GM19463 (cell line): ENCODE data around the gene KLHL3.

ENCODE experiments used
- ATAC-seq: cut with Tn5 transposase; IDR thresholded peaks from one replicate; pipeline ENCODE4 v1.9.1; 2021; ENCODE audit warnings: mild to moderate bottlenecking, moderate library complexity; ENCODE audit not compliant: unreplicated experiment

KLHL3 gene

DNA sequence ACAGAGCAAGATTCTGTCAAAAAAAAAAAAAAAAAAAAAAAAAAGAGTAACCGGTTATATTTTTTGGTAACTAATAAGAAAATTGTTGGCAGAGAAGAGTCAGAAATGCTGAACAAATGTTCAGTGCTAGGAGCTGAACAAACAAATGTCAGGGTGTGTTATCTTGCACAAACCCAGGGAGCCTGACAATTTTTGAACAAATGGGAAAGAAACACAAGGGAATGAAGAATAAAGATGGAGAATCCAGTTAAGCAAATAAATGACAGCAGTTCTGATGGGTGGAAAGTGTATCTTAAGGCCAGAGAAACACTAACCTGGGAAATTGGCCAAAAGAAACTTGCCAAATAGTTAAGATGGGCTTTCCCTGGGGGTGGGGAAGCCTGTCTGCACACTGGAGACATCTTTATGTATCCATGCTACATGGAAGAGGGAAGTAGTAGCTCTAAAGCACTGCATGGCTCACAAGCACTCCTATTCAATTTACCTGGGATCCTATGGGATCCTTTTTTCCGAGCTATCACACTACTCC, 23.7 kb downstream of the KLHL3 start:
- ATAC-seq: no peak

GRCh38 chr5:137710086-137710485, 25.8 kb downstream of the KLHL3 start:
- no peak for ATAC-seq

DNA sequence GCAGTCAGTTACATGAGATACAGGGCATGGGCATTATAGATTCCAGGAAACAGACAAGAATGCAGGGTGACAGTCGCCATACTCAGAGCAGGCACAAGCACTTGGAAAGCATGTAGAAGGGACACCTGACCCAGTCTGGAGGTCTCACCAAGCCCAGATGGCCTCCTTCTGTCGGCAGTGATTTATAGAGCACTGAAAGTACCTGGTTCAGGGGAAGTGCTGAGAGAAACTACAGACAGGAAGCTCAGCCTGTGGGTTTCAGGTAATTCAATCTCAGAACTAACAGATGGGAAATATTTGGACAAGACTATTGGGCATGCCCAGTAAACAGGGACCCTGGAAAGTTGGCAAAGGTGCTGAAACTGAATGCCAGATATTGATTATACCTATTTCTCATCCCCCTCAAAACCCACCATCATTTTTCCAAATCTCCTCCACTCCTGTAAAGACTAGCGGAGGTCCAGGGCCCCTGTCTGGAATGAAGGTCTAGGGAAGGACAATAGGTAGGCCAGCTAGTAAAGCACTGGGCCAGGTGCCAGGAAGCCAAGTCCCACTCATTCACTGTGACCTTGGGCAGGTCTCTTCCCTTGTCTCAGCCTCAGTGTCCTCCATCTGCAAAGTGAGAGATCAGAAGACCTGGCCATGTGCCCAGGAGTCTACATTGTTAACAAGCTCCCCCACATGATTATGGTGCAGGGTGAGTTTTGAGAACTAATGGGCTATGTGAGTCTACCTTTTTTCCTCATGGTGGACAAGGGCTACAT, 26.9 kb downstream of the KLHL3 start:
- ATAC-seq: no peak

GRCh38 chr5:137708062-137708461, 27.8 kb downstream of the KLHL3 start:
- ATAC-seq: no peak

- ATAC-seq: no peak
Measured at GRCh38 chr5:137706841-137707240, 29.0 kb downstream of the KLHL3 start.

- ATAC-seq: no peak
Measured at GRCh38 chr5:137705106-137705505, 30.8 kb downstream of the KLHL3 start.

- no peak for ATAC-seq
Measured at GRCh38 chr5:137703565-137703964, 32.3 kb downstream of the KLHL3 start.

- ATAC-seq: no peak
Measured at GRCh38 chr5:137700282-137700680, 35.6 kb downstream of the KLHL3 start.

DNA sequence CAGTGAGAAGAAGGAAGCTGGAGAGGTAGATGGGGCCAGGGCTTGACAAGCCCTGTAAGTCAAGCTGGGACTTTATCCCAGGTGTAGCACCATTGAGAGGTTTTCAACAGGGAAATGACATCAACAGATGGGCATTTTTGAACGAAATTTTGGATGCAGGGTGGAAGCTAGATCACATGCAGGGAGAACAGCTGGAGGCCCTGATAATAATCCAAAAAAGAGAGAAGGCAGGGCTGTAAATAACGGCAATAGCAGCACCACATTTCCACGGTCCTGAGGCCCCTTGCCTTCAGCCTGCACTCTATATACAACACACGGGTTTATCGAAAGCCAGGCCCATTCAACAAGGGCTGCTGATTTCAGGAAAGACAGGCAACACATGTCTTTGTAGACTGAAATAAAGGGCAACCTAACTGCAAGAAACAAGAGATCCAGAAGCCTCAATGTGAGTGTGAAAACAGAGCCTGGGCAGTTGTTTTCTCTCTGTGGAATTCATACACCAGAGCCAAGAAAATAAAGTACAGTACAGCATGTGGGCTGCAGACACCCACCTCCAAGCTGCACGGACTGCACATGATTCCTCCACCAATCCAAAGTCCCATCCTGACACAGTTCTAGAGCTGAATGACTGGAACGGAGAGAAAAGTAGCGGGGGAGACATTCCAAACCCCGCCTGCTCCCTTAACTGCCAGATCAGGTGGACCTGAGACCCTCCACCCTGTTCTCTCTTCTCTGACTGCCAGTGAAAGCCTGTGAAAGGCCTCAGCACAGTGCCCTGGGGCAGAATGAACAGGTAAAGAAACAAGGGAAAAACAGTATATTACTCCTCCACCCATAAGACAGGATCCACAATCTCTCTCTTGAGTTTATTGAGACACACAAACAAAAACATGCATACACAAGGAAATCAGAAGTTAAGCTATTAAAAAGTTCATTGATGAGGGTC, 36.3 kb downstream of the KLHL3 start:
- no peak for ATAC-seq

DNA sequence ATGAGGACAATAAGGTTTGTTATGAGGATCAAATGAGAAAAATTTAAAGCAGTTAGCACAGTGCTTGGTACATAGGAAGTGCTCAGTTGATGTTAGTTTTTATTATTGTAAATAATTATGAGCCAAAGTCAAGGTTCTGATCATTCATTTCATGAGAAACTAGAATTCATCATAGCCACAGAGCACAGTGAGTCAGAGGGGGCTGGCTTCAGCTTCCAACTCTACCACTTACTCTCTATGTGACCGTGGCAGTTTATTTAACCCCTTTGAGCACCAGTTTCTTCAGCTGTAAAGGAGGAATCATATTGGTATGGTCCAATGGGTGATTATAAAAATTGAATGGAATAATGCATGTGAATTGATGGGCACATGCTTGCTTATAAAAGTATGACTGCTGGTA, 39.4 kb downstream of the KLHL3 start:
- no peak for ATAC-seq

GRCh38 chr5:137695651-137696428, 40.0 kb downstream of the KLHL3 start:
- ATAC-seq: no peak

DNA sequence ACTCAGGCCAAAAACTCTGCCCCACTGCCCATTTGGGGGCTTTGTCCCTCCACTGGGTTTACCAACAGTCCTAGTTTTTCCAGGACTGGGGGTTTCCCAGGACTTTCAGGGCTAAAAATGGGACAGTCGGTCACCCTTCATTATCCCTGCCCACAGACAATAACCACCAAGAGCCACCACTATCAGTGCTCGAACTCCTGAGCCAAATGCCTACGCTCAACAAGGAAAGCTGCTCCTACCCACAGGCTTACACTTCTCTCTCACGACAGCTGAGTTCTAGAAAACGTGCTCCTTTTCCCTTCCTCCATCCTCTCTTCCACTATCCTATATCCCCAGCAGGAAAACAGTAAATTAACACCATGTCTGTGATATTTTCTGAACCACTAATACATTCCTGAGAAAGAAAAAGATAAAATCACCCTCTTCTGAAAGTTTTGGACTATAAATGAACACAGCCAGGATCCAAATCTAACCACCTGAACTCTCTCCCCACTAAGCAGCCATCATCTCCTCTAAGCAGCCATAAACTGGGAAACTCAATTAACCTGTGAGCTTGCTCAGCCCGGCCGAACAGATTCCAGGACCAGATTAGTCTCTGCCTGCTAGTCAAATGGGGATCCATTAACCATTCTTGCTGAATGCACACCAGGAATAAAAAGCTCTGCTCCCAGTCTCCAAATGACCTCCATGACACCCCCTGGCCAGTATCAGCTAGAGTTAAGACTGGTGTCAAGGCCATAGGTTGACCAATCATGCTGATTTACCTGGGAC, 41.8 kb downstream of the KLHL3 start:
- ATAC-seq: no peak

- ATAC-seq: no peak
Measured at GRCh38 chr5:137693307-137693950, 42.5 kb downstream of the KLHL3 start.

GRCh38 chr5:137689306-137689705, 46.6 kb downstream of the KLHL3 start:
- ATAC-seq: no peak

DNA sequence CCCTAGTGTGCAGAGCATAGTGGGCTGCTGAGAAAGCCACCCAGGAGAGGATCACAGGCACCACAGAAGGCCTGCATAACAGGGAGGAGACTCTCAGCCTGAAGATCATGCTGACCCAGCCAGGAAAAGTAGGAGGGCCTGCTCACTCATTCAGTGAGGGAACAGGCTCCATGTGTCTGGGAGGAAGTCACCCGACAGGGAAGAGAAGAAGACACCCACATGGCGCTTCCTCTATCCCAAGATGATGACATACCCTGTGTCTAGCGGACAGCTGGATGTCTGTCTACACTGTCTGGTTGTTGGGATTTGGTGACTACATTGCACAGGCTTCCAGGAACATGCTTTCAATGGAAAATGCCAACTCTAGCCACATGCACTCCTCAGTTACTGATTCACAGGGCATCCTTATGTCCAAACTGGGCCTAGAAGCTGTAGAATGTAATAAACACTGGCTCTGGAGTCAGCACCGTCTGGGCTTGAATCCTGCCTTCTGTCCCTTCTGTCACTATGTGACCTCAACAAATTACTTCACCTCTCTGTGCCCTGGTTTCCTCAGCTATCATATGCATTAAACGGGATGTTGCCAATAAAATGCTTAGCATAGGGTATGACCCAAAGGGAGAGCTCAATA, 47.6 kb downstream of the KLHL3 start:
- ATAC-seq: no peak

- ATAC-seq: no peak
Measured at GRCh38 chr5:137684761-137685160, 51.1 kb downstream of the KLHL3 start.

DNA sequence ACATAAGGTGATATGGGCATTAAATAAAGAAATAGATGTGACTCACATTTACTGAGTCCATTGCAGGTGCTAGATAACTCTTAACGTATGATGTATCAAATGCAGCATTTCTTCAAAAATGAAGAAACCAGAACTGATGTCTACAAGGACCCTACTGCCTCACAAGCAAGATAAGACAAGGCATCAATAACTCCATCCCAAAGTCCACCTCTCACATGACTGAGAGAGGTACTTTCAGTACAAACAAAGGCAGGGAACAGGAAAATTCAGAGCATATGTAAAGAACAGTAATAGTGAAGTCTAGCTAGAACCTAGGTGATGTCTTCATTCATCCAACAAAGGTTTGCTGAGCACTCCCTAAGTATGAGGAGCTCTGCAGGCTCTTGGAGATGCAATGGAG, 54.7 kb downstream of the KLHL3 start:
- no peak for ATAC-seq

DNA sequence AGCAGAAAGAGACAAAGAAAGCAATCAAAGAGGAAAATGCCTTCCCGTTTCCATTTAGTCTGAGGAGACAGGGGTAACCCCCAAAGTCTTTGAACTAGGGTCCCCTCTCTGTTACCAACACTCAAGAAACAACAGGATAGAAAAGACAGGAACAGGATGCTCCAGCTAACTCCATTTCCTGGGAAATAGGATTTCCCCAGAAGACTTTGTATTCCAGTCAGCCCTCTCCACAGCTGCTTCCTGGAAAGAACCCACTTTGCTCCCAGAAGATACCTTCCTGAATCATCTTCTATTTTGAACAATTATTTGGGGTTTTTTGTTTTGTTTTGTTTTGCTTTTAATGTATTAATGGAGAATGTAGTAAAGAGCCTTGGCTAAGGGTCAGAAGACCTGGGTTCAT, 56.0 kb downstream of the KLHL3 start:
- ATAC-seq: no peak

DNA sequence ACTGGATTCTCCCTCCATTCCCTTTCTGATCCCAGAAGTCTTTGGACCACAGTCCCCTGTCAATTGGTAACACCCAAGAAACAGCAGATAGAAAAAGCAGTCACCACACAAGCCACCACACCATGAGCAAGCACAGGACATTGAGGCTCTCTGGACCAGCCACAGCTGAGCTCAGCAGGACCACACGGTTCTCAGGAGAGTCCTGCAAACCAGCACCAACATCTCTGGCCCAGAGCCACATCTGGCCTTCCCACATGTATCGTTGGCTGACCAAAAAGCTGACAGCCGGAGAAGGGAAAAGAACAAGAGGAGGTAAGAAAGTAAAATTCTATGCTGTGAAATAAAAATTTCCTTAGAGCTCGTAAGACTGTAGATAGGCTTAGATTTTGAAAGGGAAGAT, 56.7 kb downstream of the KLHL3 start:
- no peak for ATAC-seq
